ENCODE results near the gene EMX1.

DNA sequence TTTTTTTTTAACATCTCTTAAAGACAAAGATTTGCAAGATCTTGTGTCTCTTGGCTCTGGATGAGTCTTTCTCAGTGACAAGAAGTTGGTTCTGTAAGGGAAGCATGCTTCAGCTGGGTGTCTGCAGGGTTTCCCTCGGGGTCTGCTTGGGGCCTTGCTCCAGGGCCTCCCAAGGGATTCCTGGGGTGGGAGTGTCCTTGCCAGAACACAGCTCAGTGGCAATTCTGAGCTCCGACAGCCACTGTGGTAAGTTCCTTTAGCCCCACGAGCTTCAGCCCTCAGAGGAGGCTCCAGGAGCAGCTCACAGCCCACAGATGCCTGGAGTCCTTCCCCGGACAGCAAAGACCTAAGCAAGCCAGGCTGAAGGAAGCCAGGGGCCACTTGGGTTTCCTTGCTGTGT is 52.4 kb downstream of the EMX1 start:
- TF ChIP-seq ZNF274 (IDR thresholded peaks at IDR 0.05; ENCODE audit: low read depth, low read length) = no peak
- no peak for TF ChIP-seq YY1 (IDR thresholded peaks at IDR 0.05; ENCODE audit: insufficient read depth, insufficient read length)
- TF ChIP-seq SUZ12 (IDR thresholded peaks at IDR 0.05; ENCODE audit: extremely low read depth, insufficient read depth, insufficient read length) = no peak

All from NT2/D1 (cell line).